ENCODE data around the gene TSHZ2.

TSHZ2 gene

GRCh38 chr20:53154540-53154939 lies 182.4 kb downstream of the TSHZ2 start:
- H3K9me3 Mint-ChIP-seq = no peaks in the 10 kb centered on the region
- H3K36me3 Mint-ChIP-seq (ENCODE audit: low read depth) = peaks cover 13% of the 10 kb centered on the region
- no peak overlapping the region for H3K4me3 Mint-ChIP-seq
- peaks cover 7% of the 10 kb centered on the region for H3K4me1 Mint-ChIP-seq
- H3K27ac Mint-ChIP-seq = peak overlapping the region in 1 of 3 experiments; percentile 27
- no peaks in the 10 kb centered on the region for H3K27me3 Mint-ChIP-seq (ENCODE audit: low read depth)
- no peak for TF ChIP-seq CTCF (IDR thresholded peaks at IDR 0.05; ENCODE audit: unreplicated experiment in 3 of 3)

DNA sequence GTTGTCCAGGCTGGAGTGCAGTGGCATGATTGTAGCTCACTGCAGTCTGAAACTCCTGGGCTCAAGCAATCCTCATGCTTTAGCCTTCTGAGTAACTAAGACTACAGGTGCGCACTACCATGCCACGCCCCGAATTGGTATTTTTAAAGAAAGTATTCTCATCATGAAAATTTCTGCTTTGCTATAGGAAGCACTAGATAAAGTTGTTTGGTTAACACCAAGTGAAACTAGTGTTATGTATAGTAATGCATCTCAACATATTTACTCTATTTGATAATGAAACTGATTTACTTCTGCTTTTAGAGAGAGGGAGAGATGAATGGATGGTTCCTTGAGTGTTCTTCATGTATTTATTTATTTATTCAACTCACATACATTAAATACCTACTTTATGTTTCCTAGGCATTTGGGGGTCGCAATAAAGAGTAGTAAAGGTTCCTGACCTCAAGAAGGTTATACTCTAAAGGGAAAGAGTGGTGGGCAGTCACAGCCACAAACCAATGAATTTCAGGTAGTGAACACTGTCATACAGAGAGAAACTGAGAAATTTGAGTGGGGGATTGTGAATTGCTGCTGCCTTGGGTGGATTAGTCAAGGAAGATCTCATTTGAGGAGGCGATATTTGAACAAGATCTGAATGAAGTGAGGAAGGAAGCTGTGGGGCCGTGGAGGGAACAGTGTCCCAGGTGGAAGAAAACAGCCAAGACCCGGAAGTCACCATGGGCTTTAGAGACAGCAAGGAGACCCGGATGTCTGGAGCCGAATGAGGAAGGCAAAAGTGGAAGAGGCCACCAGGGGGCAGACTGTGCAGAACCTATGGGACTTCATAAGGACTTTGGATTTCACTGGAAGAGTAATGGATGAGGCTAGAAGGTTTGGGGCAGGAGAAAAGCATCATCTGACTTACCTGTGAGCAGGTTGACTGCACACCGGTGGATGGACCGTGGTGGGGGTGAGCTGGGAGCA lies 185.6 kb downstream of the TSHZ2 start:
- peaks cover 4% of the 10 kb centered on the region for H3K27me3 Mint-ChIP-seq (ENCODE audit: low read depth)
- no peaks in the 10 kb centered on the region for H3K9me3 Mint-ChIP-seq
- peaks cover 13% of the 10 kb centered on the region for H3K36me3 Mint-ChIP-seq (ENCODE audit: low read depth)
- TF ChIP-seq CTCF (IDR thresholded peaks at IDR 0.05; ENCODE audit: unreplicated experiment in 3 of 3) = peak in 2 of 3 experiments; percentile 21 to 22
- H3K4me3 Mint-ChIP-seq = no peak overlapping the region
- H3K27ac Mint-ChIP-seq = peak overlapping the region; percentile 4 to 50 (median 43)
- H3K4me1 Mint-ChIP-seq = peaks cover 13% of the 10 kb centered on the region

DNA sequence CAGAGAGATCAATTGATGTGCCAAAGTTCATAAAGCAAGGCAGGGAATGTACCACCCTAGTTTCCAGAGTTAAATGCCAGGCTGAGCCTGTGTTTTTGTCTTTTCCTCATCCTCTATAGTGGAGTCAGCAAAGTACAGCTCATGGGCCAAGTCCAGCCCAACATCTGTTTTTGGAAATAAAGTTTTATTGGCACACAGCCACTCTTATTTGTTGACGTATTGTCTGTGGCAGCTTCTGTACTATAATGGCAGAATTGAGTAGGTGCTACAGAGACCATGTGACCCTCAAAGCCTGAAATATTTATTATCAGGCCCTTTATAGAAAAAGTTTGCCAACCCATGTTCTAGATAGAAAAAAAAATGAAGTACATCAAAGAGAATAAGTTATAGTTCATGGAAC lies 187.0 kb downstream of the TSHZ2 start:
- peaks cover 18% of the 10 kb centered on the region for H3K4me1 Mint-ChIP-seq
- H3K9me3 Mint-ChIP-seq = no peaks in the 10 kb centered on the region
- no peak overlapping the region for H3K4me3 Mint-ChIP-seq
- H3K27me3 Mint-ChIP-seq (ENCODE audit: low read depth) = peaks cover 4% of the 10 kb centered on the region
- no peak overlapping the region for H3K27ac Mint-ChIP-seq
- H3K36me3 Mint-ChIP-seq (ENCODE audit: low read depth) = peaks cover 13% of the 10 kb centered on the region
- no peak for TF ChIP-seq CTCF (IDR thresholded peaks at IDR 0.05; ENCODE audit: unreplicated experiment in 3 of 3)

DNA sequence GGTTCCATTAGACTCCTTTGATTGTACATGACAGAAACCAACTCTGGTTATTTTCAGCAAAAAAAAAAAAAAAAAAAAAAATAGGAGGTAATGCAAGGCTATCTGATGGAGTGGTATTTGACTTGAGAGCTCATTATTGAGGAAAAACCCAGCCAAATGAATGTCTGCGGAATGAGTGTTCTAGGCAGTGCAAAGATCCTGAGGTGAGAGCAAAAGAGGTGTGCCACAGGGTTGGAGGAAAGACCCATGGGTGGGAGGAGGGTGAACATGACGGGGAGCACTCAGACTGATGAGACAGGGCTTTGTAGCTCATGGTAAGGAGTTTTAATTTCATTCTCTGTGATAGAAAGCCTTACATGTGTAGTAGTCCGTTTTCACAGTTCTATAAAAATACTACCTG lies 188.9 kb downstream of the TSHZ2 start:
- Mint-ChIP-seq H3K4me1 (peaks cover 18% of the 10 kb centered on the region), H3K27ac (peak overlapping the region; percentile 73 to 88 (median 82)), H3K36me3 (ENCODE audit: low read depth) (peaks cover 13% of the 10 kb centered on the region), H3K4me3 (no peak overlapping the region), H3K9me3 (no peaks in the 10 kb centered on the region), H3K27me3 (ENCODE audit: low read depth) (peaks cover 4% of the 10 kb centered on the region)
- no peak for TF ChIP-seq CTCF (IDR thresholded peaks at IDR 0.05; ENCODE audit: unreplicated experiment in 3 of 3)

GRCh38 chr20:53161473-53161872 lies 189.3 kb downstream of the TSHZ2 start:
- H3K4me3 Mint-ChIP-seq = no peak overlapping the region
- no peaks in the 10 kb centered on the region for H3K9me3 Mint-ChIP-seq
- no peak for TF ChIP-seq CTCF (IDR thresholded peaks at IDR 0.05; ENCODE audit: unreplicated experiment in 3 of 3)
- peak overlapping the region; percentile 73 to 88 (median 82) for H3K27ac Mint-ChIP-seq
- peaks cover 18% of the 10 kb centered on the region for H3K4me1 Mint-ChIP-seq
- peaks cover 13% of the 10 kb centered on the region for H3K36me3 Mint-ChIP-seq (ENCODE audit: low read depth)
- H3K27me3 Mint-ChIP-seq (ENCODE audit: low read depth) = peaks cover 4% of the 10 kb centered on the region
